ENCODE data around the gene ATP8A2. TPM values are rescaled to one million over a fixed set of nuclear protein-coding genes. Genes with fewer than 3 reads are reported as not detected.
A peak's percentile ranks its signal among the peaks of the same experiment; 100 is the strongest.

The ATP8A2 gene
- total and polyA plus RNA-seq, 3 donors from 2014 or later: 14.2 to 38.3 (median 16.5) TPM

DNA sequence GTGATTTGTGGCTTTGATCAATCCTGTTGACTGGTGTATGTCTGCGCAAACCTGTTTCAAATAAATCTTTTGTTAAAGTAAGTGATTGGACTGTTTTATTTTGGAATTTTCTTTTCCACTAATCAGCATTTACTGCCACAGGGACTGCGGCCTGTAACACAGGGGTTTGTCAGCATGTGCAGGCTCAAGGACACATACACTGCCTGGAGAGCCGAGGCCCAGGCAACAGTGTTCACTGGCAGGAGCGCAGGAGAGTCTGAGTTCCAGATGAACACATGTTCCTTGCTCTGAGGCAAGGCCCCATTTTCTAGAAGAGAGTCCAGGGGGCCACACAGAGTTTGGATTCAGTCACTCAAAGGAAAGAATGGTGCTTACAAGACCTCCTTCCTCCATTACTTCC is 654.0 kb downstream of the ATP8A2 start:
- H3K27ac ChIP-seq: peak overlapping the region in 1 of 2 donors; percentile 16
- H3K36me3 ChIP-seq (ENCODE audit: low read depth, missing control alignments): no peaks in the 10 kb centered on the region
- DNase-seq: peak; percentile 67
- H3K4me1 ChIP-seq: peaks cover 20% of the 10 kb centered on the region
- 57 to 73% methylated on average over 4 of the region's 4 CpGs for WGBS, 2 donors
- H3K27me3 ChIP-seq: no peaks in the 10 kb centered on the region
- intact Hi-C loops (cut with DNase I; ENCODE audit: low total_unique reads): no loop called here
- TF ChIP-seq CTCF (IDR thresholded peaks at IDR 0.05): no peak
- no peak for TF ChIP-seq POLR2A (IDR thresholded peaks at IDR 0.05)
- no peaks in the 10 kb centered on the region for H3K9me3 ChIP-seq
- no peak overlapping the region for H3K4me3 ChIP-seq

GRCh38 chr13:26026211-26026610 is 654.4 kb downstream of the ATP8A2 start:
- no peak for DNase-seq
- H3K36me3 ChIP-seq (ENCODE audit: low read depth, missing control alignments): no peaks in the 10 kb centered on the region
- H3K4me3 ChIP-seq: no peak overlapping the region
- H3K4me1 ChIP-seq: peaks cover 20% of the 10 kb centered on the region
- H3K27ac ChIP-seq: no peak overlapping the region
- H3K9me3 ChIP-seq: no peaks in the 10 kb centered on the region
- WGBS, 2 donors: 58 to 75% methylated on average over 4 of the region's 4 CpGs
- intact Hi-C loops (cut with DNase I; ENCODE audit: low total_unique reads): no loop called here
- H3K27me3 ChIP-seq: no peaks in the 10 kb centered on the region
- TF ChIP-seq POLR2A (IDR thresholded peaks at IDR 0.05): no peak

GRCh38 chr13:26029581-26030136 is 657.9 kb downstream of the ATP8A2 start:
- Histone ChIP-seq H3K27me3 (no peaks in the 10 kb centered on the region), H3K36me3 (ENCODE audit: low read depth, missing control alignments) (no peaks in the 10 kb centered on the region), H3K4me3 (no peak overlapping the region), H3K9me3 (no peaks in the 10 kb centered on the region), H3K27ac (no peak overlapping the region), H3K4me1 (peaks cover 17% of the 10 kb centered on the region)
- intact Hi-C loops (cut with DNase I; ENCODE audit: low total_unique reads): no loop called here
- DNase-seq: no peak
- WGBS, 2 donors: 90 to 100% methylated on average over 4 of the region's 4 CpGs
- TF ChIP-seq POLR2A (IDR thresholded peaks at IDR 0.05): no peak
- no peak for TF ChIP-seq CTCF (IDR thresholded peaks at IDR 0.05)

DNA sequence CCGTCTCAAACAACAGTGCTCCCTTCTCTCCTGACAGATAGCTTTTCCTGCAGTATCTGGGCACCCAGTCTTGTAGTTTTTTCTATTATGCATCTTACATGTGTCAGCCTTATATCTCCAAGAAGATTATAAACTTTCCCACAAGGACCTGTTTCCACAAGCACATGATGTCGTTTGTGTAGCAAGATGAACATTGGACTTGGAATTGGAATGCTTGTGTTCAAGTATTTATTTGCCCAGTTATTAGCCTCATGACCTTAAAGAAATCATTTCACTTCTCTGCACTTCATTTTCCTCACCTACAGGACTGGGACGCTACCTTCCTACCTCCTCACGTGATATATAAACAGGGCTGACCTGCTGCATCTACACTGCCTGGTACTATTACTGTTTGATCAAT is 658.6 kb downstream of the ATP8A2 start:
- Histone ChIP-seq H3K4me1 (peaks cover 11% of the 10 kb centered on the region), H3K4me3 (no peak overlapping the region), H3K36me3 (ENCODE audit: low read depth, missing control alignments) (no peaks in the 10 kb centered on the region), H3K9me3 (no peaks in the 10 kb centered on the region), H3K27me3 (no peaks in the 10 kb centered on the region), H3K27ac (no peak overlapping the region)
- no peak for DNase-seq
- 92 to 94% methylated on average over 4 of the region's 4 CpGs for WGBS, 2 donors
- intact Hi-C loops (cut with DNase I; ENCODE audit: low total_unique reads): no loop called here
- TF ChIP-seq CTCF (IDR thresholded peaks at IDR 0.05) (no peak), POLR2A (IDR thresholded peaks at IDR 0.05) (no peak)

DNA sequence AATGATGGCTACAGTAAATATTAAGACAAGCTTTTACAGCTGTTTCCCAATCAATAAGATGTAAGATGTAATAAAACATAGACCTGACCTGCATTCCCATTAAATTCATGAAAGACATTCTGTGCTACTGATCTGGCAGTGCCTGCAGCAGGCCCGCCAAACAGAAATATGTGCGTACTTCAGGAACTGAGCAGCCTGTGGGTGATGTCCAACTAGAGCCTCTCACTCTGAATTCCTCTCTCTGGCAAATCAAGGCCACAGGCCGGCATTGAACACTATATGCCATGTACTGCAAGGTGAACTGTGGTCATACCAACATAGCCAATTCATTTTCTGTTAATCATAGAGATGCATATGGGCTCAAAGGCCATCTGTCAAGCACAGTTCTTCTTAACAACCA is 662.2 kb downstream of the ATP8A2 start:
- TF ChIP-seq POLR2A (IDR thresholded peaks at IDR 0.05) (no peak), CTCF (IDR thresholded peaks at IDR 0.05) (no peak)
- H3K9me3 ChIP-seq: no peaks in the 10 kb centered on the region
- no peaks in the 10 kb centered on the region for H3K36me3 ChIP-seq (ENCODE audit: low read depth, missing control alignments)
- no peaks in the 10 kb centered on the region for H3K27me3 ChIP-seq
- H3K4me1 ChIP-seq: no peaks in the 10 kb centered on the region
- WGBS, 2 donors: 40 to 75% methylated on average over 3 of the region's 3 CpGs
- H3K27ac ChIP-seq: no peak overlapping the region
- intact Hi-C loops (cut with DNase I; ENCODE audit: low total_unique reads): no loop called here
- DNase-seq: no peak
- no peak overlapping the region for H3K4me3 ChIP-seq

Measured in testis (tissue), 3 donors.